Activated CD4-positive, alpha-beta T cell treated with anti-CD3 and anti-CD28 coated beads for 4 hours (primary cell): ENCODE data around the gene IGSF9.
A peak's percentile ranks its signal among the peaks of the same experiment; 100 is the strongest.

Source experiments
- DNase-seq, 2 donors: peaks; one replicate each; pipeline ENCODE4 v3.0.0-alpha.2; 2020

IGSF9 gene

GRCh38 chr1:159931795-159932173, 13.6 kb downstream of the IGSF9 start:
- no peak for DNase-seq

- no peak for DNase-seq
These were observed 14.2 kb downstream of the IGSF9 start for GRCh38 chr1:159931101-159931794.

- DNase-seq = no peak
These were observed 14.8 kb downstream of the IGSF9 start for GRCh38 chr1:159930634-159931033.

- no peak for DNase-seq
These were observed 15.2 kb downstream of the IGSF9 start for GRCh38 chr1:159930216-159930615.

GRCh38 chr1:159929155-159930051, 16.0 kb downstream of the IGSF9 start:
- no peak for DNase-seq

GRCh38 chr1:159928491-159929050, 16.8 kb downstream of the IGSF9 start:
- DNase-seq = no peak

- no peak for DNase-seq
These were observed 17.5 kb downstream of the IGSF9 start for GRCh38 chr1:159927849-159928431.

GRCh38 chr1:159927211-159927848, 18.1 kb downstream of the IGSF9 start:
- DNase-seq = no peak

GRCh38 chr1:159925719-159926078, 19.7 kb downstream of the IGSF9 start:
- DNase-seq = no peak

- DNase-seq = peak; percentile 87 to 88
These were observed 20.4 kb downstream of the IGSF9 start, which contains the start of gene TAGLN2 for GRCh38 chr1:159924791-159925718. TAGLN2 (minus strand) TSS chr1:159925507; CDS start chr1:159920509, 4,998 bp downstream.

GRCh38 chr1:159924025-159924790, 21.2 kb downstream of the IGSF9 start:
- DNase-seq = peak; percentile 36 to 55

- peak; percentile 74 to 81 for DNase-seq
These were observed 22.0 kb downstream of the IGSF9 start for GRCh38 chr1:159923203-159924024.

GRCh38 chr1:159922511-159923202, 22.8 kb downstream of the IGSF9 start:
- DNase-seq = no peak

- no peak for DNase-seq
These were observed 23.5 kb downstream of the IGSF9 start for GRCh38 chr1:159921700-159922504.

- DNase-seq = no peak
These were observed 24.2 kb downstream of the IGSF9 start for GRCh38 chr1:159921251-159921650.

- DNase-seq = no peak
These were observed 24.8 kb downstream of the IGSF9 start for GRCh38 chr1:159920651-159921050.

- no peak for DNase-seq
These were observed 25.2 kb downstream of the IGSF9 start for GRCh38 chr1:159920202-159920601.

- DNase-seq = no peak
These were observed 26.1 kb downstream of the IGSF9 start for GRCh38 chr1:159919236-159919865.
